Endothelial cell (in vitro differentiated cells): Measurements from ENCODE around the gene PSME1. TPM values are rescaled to one million over a fixed set of nuclear protein-coding genes. Genes with fewer than 3 reads are reported as not detected.

Experiments used
- DNase-seq: peaks from one replicate; pipeline ENCODE4 v3.0.0; 2021; ENCODE audit warnings: low spot score
- H3K27ac Mint-ChIP-seq: one replicate; pipeline ENCODE4 v1.8.0; 2021; ENCODE audit warnings: mixed read lengths, inconsistent platforms; ENCODE audit not compliant: unreplicated experiment
- H3K27me3 Mint-ChIP-seq: one replicate; pipeline ENCODE4 v1.8.0; 2021; ENCODE audit warnings: mild to moderate bottlenecking, moderate library complexity, mixed read lengths, inconsistent platforms; ENCODE audit not compliant: unreplicated experiment
- H3K36me3 Mint-ChIP-seq: one replicate; pipeline ENCODE4 v1.8.0; 2021; ENCODE audit warnings: mild to moderate bottlenecking, low read depth, mixed read lengths, inconsistent platforms; ENCODE audit not compliant: unreplicated experiment
- H3K4me1 Mint-ChIP-seq: one replicate; pipeline ENCODE4 v1.8.0; 2021; ENCODE audit warnings: mild to moderate bottlenecking, mixed read lengths, inconsistent platforms; ENCODE audit not compliant: unreplicated experiment
- H3K4me3 Mint-ChIP-seq: one replicate; pipeline ENCODE4 v1.8.0; 2021; ENCODE audit warnings: mild to moderate bottlenecking, mixed read lengths, inconsistent platforms; ENCODE audit not compliant: unreplicated experiment
- H3K9me3 Mint-ChIP-seq: one replicate; pipeline ENCODE4 v1.8.0; 2021; ENCODE audit warnings: mixed read lengths, inconsistent platforms; ENCODE audit not compliant: unreplicated experiment
- CTCF ChIP-seq: fragments of 200-600 bp; sonication (generic); IDR thresholded peaks from one replicate; pipeline ENCODE4 v1.5.0; 2021; ENCODE audit warnings: antibody characterized with exemption; ENCODE audit not compliant: unreplicated experiment
- total RNA-seq: library from RNA; stranded (reverse); fragmentation: NEBNext Ultra II Directional; extraction: Animal tissue kit (Norgen Biotek cat#: 25700); gene quantifications from one replicate; pipeline ENCODE4 v1.2.1, GENCODE V29; 2021; ENCODE audit not compliant: unreplicated experiment

Gene PSME1
- total RNA-seq, 1 donor from 2014 or later = 43.6 TPM

GRCh38 chr14:24176599-24176998, 40.6 kb downstream of the PSME1 start:
- TF ChIP-seq CTCF = no peak
- no peak overlapping the region for H3K27ac Mint-ChIP-seq
- no peak for DNase-seq
- H3K9me3 Mint-ChIP-seq = no peaks in the 10 kb centered on the region
- H3K4me3 Mint-ChIP-seq = no peak overlapping the region
- peaks cover 4% of the 10 kb centered on the region for H3K4me1 Mint-ChIP-seq
- peaks cover 8% of the 10 kb centered on the region for H3K27me3 Mint-ChIP-seq
- H3K36me3 Mint-ChIP-seq = peaks cover 20% of the 10 kb centered on the region

- Mint-ChIP-seq H3K36me3 (peaks cover 23% of the 10 kb centered on the region), H3K4me1 (peaks cover 4% of the 10 kb centered on the region), H3K4me3 (no peak overlapping the region), H3K9me3 (no peaks in the 10 kb centered on the region), H3K27me3 (peaks cover 10% of the 10 kb centered on the region), H3K27ac (no peak overlapping the region)
- no peak for DNase-seq
- TF ChIP-seq CTCF = no peak
Measured at GRCh38 chr14:24177041-24177825, 41.2 kb downstream of the PSME1 start.

- Mint-ChIP-seq H3K36me3 (peaks cover 28% of the 10 kb centered on the region), H3K27me3 (peaks cover 9% of the 10 kb centered on the region), H3K27ac (no peak overlapping the region), H3K4me1 (peaks cover 8% of the 10 kb centered on the region), H3K4me3 (no peak overlapping the region), H3K9me3 (no peaks in the 10 kb centered on the region)
- TF ChIP-seq CTCF = no peak
- DNase-seq = no peak
Measured at GRCh38 chr14:24177891-24178290, 41.9 kb downstream of the PSME1 start.

GRCh38 chr14:24178399-24179178, 42.6 kb downstream of the PSME1 start:
- no peak for DNase-seq
- H3K27me3 Mint-ChIP-seq = peaks cover 9% of the 10 kb centered on the region
- H3K4me1 Mint-ChIP-seq = peaks cover 8% of the 10 kb centered on the region
- no peak for TF ChIP-seq CTCF
- H3K27ac Mint-ChIP-seq = no peak overlapping the region
- peaks cover 32% of the 10 kb centered on the region for H3K36me3 Mint-ChIP-seq
- H3K9me3 Mint-ChIP-seq = no peaks in the 10 kb centered on the region
- peak overlapping the region; percentile 42 for H3K4me3 Mint-ChIP-seq
